ENCODE data around the gene TRIM67.

The TRIM67 gene

GRCh38 chr1:231201979-231202633 lies 40.2 kb downstream of the TRIM67 start:
- TF ChIP-seq, protein P1, sequence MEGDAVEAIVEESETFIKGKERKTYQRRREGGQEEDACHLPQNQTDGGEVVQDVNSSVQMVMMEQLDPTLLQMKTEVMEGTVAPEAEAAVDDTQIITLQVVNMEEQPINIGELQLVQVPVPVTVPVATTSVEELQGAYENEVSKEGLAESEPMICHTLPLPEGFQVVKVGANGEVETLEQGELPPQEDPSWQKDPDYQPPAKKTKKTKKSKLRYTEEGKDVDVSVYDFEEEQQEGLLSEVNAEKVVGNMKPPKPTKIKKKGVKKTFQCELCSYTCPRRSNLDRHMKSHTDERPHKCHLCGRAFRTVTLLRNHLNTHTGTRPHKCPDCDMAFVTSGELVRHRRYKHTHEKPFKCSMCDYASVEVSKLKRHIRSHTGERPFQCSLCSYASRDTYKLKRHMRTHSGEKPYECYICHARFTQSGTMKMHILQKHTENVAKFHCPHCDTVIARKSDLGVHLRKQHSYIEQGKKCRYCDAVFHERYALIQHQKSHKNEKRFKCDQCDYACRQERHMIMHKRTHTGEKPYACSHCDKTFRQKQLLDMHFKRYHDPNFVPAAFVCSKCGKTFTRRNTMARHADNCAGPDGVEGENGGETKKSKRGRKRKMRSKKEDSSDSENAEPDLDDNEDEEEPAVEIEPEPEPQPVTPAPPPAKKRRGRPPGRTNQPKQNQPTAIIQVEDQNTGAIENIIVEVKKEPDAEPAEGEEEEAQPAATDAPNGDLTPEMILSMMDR (conservative IDR thresholded peaks at IDR 0.05): no peak
- H3K27ac ChIP-seq: no peak overlapping the region

GRCh38 chr1:231203259-231204057 lies 41.6 kb downstream of the TRIM67 start:
- TF ChIP-seq, protein P1 (conservative IDR thresholded peaks at IDR 0.05): no peak
- H3K27ac ChIP-seq: no peak overlapping the region

- no peak overlapping the region for H3K27ac ChIP-seq
- TF ChIP-seq, protein P1 (conservative IDR thresholded peaks at IDR 0.05): no peak
Measured at GRCh38 chr1:231206856-231207255, 45.0 kb downstream of the TRIM67 start.

DNA sequence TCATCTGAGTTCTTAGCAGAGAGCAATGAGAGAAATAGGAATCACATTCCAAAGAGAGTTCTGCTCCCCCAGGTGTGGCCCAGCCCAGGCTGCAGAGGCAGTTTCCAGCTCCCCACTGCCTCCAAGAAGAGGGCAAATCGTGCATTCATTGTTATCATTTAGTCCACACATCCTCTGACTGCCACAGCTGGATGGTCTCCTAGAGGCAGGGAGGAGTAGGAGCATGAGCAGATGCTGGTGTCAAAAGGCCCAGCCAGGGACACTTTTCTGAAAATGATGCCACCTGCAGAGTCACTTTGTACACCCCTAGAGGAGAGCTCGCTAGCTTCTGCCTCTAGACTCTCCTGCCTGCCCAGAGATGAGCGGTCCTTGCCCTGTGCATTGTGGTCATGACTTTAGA lies 45.6 kb downstream of the TRIM67 start:
- TF ChIP-seq, protein P1 (conservative IDR thresholded peaks at IDR 0.05): no peak
- H3K27ac ChIP-seq: no peak overlapping the region

DNA sequence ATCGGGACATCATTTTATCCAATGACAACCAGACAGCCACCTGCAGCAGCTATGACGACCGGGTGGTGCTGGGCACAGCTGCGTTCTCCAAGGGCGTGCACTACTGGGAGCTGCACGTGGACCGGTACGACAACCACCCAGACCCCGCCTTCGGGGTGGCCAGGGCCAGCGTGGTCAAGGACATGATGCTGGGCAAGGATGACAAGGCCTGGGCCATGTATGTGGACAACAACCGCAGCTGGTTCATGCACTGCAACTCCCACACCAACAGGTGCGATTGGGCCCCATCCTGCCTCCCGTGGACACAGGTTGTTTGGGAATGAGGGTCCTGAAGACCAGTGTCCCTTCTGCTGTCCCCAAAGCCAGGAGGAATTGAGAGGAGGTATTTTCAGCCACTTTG lies 47.1 kb downstream of the TRIM67 start:
- no peak overlapping the region for H3K27ac ChIP-seq
- TF ChIP-seq, protein P1 (conservative IDR thresholded peaks at IDR 0.05): no peak

- TF ChIP-seq, protein P1 (conservative IDR thresholded peaks at IDR 0.05): no peak
- no peak overlapping the region for H3K27ac ChIP-seq
Measured at GRCh38 chr1:231209531-231209930, 47.7 kb downstream of the TRIM67 start.

GRCh38 chr1:231210126-231210525 lies 48.3 kb downstream of the TRIM67 start:
- no peak overlapping the region for H3K27ac ChIP-seq
- TF ChIP-seq, protein P1 (conservative IDR thresholded peaks at IDR 0.05): no peak

All from VCaP (cell line).